PFSK-1 (cell line): ENCODE data around the gene MARVELD3.

Experiments
- FOXP2 ChIP-seq: optimal IDR thresholded peaks from 2 replicates; pipeline ENCODE3; 2011; ENCODE audit warnings: borderline replicate concordance, control low read depth, inconsistent platforms; ENCODE audit not compliant: insufficient read depth; ENCODE audit errors: extremely low read length, extremely low read depth
- POLR2AphosphoS5 ChIP-seq: IDR thresholded peaks from 2 replicates; pipeline ENCODE4 v1.6.1; 2012; ENCODE audit warnings: low read depth, mild to moderate bottlenecking, control low read depth, low read length, moderate library complexity
- SIN3A ChIP-seq: IDR thresholded peaks from 2 replicates; pipeline ENCODE4 v1.6.1; 2012; ENCODE audit warnings: mild to moderate bottlenecking, low read length, moderate library complexity, borderline replicate concordance; ENCODE audit not compliant: insufficient read depth
- TAF1 ChIP-seq: IDR thresholded peaks from 2 replicates; pipeline ENCODE4 v1.6.1; 2012; ENCODE audit warnings: low read length, control low read depth, borderline replicate concordance; ENCODE audit not compliant: insufficient read depth
- TF ChIP-seq, protein P1 (sequence below), 2 experiments: IDR thresholded peaks; 2 replicates each; pipeline versions ENCODE4 v1.6.1 to v1.8.0; 2011 to 2012; ENCODE audit warnings: low read depth in 2 of 2, low read length in 2 of 2, control low read depth in 1 of 2, inconsistent platforms in 1 of 2, mild to moderate bottlenecking in 1 of 2, moderate library complexity in 1 of 2; ENCODE audit not compliant: insufficient read depth in 1 of 2

MARVELD3 gene

DNA sequence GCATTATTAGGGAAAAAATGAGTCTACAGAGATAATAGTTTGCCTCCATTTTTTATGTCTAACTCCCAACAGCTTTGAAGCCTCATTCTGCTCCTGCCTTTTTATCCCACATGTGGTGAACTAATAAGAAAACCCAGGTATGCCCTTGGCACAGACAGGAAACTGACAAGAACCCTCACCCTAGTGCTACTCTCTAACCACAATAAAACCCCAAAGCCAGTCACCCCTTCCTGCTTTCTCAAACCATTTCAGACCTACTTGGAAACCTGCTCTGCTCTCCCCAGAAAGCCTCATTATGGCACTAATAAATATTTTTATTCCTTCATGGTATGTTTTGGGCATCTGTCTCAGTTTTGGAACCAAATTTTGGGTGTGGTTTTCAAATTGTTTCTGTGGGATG is 3.9 kb upstream of the MARVELD3 start:
- TF ChIP-seq TAF1: no peak
- no peak for TF ChIP-seq FOXP2
- TF ChIP-seq SIN3A: no peak
- TF ChIP-seq, protein P1, sequence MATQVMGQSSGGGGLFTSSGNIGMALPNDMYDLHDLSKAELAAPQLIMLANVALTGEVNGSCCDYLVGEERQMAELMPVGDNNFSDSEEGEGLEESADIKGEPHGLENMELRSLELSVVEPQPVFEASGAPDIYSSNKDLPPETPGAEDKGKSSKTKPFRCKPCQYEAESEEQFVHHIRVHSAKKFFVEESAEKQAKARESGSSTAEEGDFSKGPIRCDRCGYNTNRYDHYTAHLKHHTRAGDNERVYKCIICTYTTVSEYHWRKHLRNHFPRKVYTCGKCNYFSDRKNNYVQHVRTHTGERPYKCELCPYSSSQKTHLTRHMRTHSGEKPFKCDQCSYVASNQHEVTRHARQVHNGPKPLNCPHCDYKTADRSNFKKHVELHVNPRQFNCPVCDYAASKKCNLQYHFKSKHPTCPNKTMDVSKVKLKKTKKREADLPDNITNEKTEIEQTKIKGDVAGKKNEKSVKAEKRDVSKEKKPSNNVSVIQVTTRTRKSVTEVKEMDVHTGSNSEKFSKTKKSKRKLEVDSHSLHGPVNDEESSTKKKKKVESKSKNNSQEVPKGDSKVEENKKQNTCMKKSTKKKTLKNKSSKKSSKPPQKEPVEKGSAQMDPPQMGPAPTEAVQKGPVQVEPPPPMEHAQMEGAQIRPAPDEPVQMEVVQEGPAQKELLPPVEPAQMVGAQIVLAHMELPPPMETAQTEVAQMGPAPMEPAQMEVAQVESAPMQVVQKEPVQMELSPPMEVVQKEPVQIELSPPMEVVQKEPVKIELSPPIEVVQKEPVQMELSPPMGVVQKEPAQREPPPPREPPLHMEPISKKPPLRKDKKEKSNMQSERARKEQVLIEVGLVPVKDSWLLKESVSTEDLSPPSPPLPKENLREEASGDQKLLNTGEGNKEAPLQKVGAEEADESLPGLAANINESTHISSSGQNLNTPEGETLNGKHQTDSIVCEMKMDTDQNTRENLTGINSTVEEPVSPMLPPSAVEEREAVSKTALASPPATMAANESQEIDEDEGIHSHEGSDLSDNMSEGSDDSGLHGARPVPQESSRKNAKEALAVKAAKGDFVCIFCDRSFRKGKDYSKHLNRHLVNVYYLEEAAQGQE (IDR thresholded peaks at IDR 0.05; ENCODE audit: insufficient read depth in 1 of 2, low read depth in 2 of 2, low read length in 2 of 2): no peak
- no peak for TF ChIP-seq POLR2AphosphoS5

DNA sequence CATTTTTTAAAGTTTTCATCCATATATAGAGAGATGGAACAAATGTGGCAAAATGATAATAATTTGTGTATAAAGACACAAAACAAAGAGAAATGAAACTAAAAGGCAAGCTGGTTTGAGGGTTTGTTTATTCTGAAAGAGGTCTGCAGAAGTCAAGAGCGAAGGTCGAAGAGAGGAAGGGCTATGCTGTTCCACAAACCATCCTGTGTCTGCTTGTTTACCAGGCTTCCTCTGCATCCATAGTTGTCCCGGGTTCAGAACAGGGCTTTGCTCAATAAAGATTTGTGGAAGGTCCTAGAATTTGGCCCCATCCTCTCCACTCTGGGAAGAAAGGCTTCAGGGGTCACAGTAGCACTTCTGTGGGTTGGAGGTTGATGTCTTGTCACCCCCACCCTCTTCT is 2.4 kb upstream of the MARVELD3 start:
- TF ChIP-seq TAF1 (no peak), SIN3A (no peak), FOXP2 (no peak), POLR2AphosphoS5 (no peak)
- TF ChIP-seq, protein P1 (IDR thresholded peaks at IDR 0.05; ENCODE audit: insufficient read depth in 1 of 2, low read depth in 2 of 2, low read length in 2 of 2): no peak

DNA sequence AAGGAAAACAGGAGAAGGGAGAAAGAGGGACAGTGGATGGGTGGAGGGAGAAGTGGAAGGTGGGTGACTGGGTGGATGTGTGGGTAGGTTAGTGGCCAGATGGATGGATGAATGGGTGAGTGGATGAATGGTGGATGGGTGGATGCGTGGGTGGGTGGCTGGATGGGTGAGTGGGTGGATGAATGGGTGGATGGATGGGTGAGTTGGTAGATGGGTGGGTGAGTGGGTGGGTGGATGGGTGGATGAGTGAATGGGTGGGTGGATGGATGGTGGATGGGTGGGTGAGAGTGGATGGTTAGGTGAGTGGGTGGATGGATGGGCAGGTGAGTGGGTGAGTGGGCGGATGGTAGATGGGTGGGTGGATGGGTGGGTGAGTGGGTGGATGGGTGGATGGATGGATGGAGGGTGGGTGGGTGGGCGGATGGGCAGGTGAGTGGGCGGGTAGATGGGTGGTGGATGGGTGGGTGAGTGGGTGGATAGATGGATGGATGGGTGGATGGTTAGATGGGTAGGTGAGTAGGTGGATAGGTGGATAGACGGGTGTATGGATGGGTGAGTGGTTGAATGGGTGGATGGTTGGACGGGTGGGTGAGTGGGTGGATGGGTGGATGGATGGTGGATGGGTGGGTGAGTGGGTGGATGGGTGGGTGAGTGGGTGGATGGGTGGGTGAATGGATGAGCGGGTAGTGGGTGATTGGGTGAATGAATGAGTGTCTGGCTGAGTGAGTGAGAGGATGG is 702 bp upstream of the MARVELD3 start:
- TF ChIP-seq, protein P1 (IDR thresholded peaks at IDR 0.05; ENCODE audit: insufficient read depth in 1 of 2, low read depth in 2 of 2, low read length in 2 of 2): no peak
- TF ChIP-seq SIN3A: no peak
- no peak for TF ChIP-seq FOXP2
- no peak for TF ChIP-seq TAF1
- no peak for TF ChIP-seq POLR2AphosphoS5

DNA sequence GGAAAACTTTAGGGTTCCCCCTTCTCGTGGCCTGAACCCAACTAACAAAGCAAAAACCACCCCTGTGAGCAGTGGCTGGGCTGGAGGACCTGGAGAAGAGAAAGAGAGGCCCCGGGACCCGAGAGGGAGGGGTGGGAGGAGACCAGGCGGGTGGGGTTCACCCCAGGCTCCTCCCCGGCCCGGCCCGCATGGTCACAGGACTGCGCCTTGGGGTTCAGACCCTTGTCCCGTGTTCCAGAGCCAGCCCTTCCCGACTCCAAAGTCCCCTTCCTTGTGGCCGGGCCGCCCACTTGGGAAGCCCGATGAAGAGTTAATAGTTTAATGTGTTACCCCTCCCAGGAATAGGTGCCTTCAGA is 852 bp downstream of the MARVELD3 start:
- no peak for TF ChIP-seq FOXP2
- TF ChIP-seq, protein P1 (IDR thresholded peaks at IDR 0.05; ENCODE audit: insufficient read depth in 1 of 2, low read depth in 2 of 2, low read length in 2 of 2): no peak

DNA sequence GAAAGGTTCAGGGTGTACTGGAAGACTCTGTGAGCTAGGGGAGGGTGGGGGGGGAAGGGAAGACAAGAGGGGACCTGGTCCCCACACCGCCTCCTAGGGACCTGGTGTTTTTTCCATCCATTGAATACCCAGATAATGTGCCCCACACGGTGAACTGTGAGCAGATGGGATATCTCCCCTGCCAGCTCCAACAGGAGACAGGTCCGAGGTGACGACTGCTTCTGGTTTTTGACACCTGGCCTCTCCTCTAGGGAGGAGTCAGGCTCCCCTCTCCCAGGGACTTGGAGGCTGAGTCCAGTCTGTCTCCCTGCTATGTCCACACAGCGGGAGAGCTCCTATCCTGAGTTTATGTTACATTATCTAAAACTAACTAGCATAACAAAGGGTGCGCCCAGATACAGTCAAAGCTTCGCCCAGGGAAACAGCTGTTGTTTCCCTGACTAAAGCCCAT is 1.8 kb downstream of the MARVELD3 start:
- TF ChIP-seq TAF1: no peak
- TF ChIP-seq FOXP2: no peak
- no peak for TF ChIP-seq SIN3A
- TF ChIP-seq, protein P1 (IDR thresholded peaks at IDR 0.05; ENCODE audit: insufficient read depth in 1 of 2, low read depth in 2 of 2, low read length in 2 of 2): no peak
- TF ChIP-seq POLR2AphosphoS5: no peak
